Lower leg skin (tissue), 4 donors: ENCODE results near the gene SYNE2. TPM values are rescaled to one million over a fixed set of nuclear protein-coding genes. Genes with fewer than 3 reads are reported as not detected.

Experiments
- DNase-seq, 2 donors: peaks; one replicate each; pipeline ENCODE4 v3.0.0-alpha.2; 2019; ENCODE audit warnings: low spot score in 2 of 2
- H3K4me3 ChIP-seq: fragments of 200-600 bp; sonication (generic); 2 replicates; pipeline ENCODE4 v1.5.1; 2017; ENCODE audit warnings: mild to moderate bottlenecking, low read depth; ENCODE audit not compliant: poor library complexity, severe bottlenecking
- POLR2A ChIP-seq, 2 donors: fragments of 450-650 bp; IDR thresholded peaks; one replicate each; pipeline ENCODE4 v1.6.1; 2016 to 2017; ENCODE audit warnings: antibody characterized with exemption in 2 of 2, mild to moderate bottlenecking in 1 of 2, moderate library complexity in 1 of 2
- whole genome bisulfite sequencing, 2 donors: methylation state at CpG; one replicate each; pipeline ENCODE4 v1.1.5; 2018; 5-methylcytosine and 5-hydroxymethylcytosine counted together
- intact Hi-C: fragments of 100-400 bp; cut with DNase I; formaldehyde crosslinking; loops from one replicate; pipeline ENCODE4 v1.15.0; 2023; ENCODE audit warnings: low total_unique reads
- total RNA-seq, 4 donors: library from RNA; depleted of rRNA; stranded (reverse); fragments of >200 nt; gene quantifications; one replicate each; pipeline ENCODE4 v1.1.0, GENCODE V29; 2016
- TF ChIP-seq, protein P1 (sequence below), 3 donors: fragments of 450-650 bp; IDR thresholded peaks; one replicate each; pipeline ENCODE4 v1.5.1; 2016; ENCODE audit warnings: antibody characterized with exemption in 3 of 3, mild to moderate bottlenecking in 3 of 3, moderate library complexity in 2 of 3

SYNE2 gene
- total RNA-seq, 4 donors from 2014 or later, result 200 to 479 (median 232) TPM

DNA sequence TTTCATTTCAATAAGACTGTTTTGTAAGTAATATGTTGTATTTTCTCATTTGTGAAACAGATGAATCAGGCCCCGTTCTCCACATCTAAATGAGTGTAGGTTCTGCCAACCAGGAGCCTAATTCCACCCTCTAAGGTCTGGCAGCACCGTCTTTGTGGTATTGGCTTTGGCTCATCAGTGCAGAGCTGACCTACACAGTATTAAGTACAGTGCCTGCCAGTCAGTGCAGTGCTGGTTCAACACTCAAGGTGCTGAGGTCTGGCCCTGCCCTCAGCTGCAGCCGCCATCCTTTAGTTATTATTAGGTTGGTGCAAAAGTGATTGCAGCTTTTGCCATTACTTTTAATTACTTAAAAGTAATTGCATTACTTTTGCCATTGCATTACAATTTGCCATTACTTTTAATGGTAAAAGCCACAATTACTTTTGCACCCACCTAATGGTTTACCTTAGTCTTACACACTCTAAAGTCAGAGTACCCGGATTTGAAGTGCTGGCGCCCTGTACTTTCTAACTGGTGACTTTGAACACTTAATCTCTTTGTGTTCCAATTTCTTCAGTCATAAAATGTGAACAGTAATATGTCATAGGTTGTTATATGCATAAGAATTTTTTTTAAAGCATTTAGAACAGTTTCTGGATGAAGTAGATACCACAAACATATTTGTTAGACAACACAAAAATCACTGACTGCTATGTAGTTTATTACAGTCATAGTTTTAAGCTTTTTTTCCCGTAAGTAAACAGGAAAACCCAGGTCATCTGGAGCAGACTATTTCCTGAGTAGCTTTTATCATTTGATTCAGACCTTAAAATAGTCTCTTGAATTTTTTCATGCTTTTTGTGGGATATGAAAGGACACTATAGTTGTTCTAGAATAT, 99.5 kb downstream of the SYNE2 start:
- TF ChIP-seq, protein P1, sequence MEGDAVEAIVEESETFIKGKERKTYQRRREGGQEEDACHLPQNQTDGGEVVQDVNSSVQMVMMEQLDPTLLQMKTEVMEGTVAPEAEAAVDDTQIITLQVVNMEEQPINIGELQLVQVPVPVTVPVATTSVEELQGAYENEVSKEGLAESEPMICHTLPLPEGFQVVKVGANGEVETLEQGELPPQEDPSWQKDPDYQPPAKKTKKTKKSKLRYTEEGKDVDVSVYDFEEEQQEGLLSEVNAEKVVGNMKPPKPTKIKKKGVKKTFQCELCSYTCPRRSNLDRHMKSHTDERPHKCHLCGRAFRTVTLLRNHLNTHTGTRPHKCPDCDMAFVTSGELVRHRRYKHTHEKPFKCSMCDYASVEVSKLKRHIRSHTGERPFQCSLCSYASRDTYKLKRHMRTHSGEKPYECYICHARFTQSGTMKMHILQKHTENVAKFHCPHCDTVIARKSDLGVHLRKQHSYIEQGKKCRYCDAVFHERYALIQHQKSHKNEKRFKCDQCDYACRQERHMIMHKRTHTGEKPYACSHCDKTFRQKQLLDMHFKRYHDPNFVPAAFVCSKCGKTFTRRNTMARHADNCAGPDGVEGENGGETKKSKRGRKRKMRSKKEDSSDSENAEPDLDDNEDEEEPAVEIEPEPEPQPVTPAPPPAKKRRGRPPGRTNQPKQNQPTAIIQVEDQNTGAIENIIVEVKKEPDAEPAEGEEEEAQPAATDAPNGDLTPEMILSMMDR (IDR thresholded peaks at IDR 0.05), result no peak
- no peak for TF ChIP-seq POLR2A (IDR thresholded peaks at IDR 0.05)
- H3K4me3 ChIP-seq, result no peak overlapping the region
- DNase-seq, result no peak
- intact Hi-C loops, result no loop called here
- WGBS, 2 donors, result 83 to 89% methylated on average over 6 of the region's 6 CpGs

DNA sequence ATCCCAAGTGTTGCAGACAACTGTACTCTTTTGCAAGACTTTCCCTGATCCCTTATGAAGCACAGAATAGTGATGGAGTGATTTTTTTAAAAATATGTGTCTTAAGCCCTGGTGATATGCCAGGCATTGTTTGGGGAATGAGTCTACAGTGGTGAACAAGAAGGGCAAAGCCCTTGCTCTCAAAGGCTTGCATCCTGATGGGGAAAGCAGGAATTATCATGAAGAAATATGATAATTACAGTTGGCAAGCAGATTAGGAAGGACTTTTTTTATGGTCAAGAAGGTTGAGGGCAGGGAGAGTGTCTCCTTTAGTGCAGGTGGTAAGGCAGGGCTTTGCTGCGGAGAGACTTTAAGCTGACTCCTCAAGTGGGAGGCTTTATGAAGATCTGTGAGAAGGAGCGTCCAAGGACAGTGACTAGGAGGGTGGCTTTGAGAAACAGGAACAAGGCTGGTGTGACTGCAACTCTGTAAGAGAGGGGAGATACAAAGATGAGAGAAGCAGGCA, 100.2 kb downstream of the SYNE2 start:
- intact Hi-C loops, result no loop called here
- WGBS, 2 donors, result 94 to 96% methylated on average over 2 of the region's 2 CpGs
- TF ChIP-seq POLR2A (IDR thresholded peaks at IDR 0.05), result no peak
- TF ChIP-seq, protein P1 (IDR thresholded peaks at IDR 0.05), result no peak
- no peak for DNase-seq
- H3K4me3 ChIP-seq, result no peak overlapping the region

DNA sequence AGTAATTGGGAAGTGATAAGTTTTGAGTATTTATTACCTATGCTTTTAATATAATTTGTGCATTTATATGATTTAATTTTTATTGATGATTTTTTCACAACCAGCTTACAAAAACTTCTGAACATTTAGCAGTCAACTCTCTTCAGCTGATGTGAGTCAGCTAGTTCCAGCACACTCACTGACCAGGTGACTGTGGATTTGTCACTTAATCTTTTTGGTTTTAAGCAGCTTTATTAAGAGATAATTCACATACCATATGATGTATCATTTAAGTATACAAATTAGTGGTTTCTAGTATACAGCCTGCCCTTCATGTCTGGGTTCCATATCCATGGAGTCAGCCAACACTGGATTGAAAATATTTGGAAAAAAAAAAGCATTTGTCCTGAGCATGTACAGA, 103.5 kb downstream of the SYNE2 start:
- no peak overlapping the region for H3K4me3 ChIP-seq
- DNase-seq, result no peak
- TF ChIP-seq POLR2A (IDR thresholded peaks at IDR 0.05), result no peak
- TF ChIP-seq, protein P1 (IDR thresholded peaks at IDR 0.05), result no peak
- intact Hi-C loops, result no loop called here

DNA sequence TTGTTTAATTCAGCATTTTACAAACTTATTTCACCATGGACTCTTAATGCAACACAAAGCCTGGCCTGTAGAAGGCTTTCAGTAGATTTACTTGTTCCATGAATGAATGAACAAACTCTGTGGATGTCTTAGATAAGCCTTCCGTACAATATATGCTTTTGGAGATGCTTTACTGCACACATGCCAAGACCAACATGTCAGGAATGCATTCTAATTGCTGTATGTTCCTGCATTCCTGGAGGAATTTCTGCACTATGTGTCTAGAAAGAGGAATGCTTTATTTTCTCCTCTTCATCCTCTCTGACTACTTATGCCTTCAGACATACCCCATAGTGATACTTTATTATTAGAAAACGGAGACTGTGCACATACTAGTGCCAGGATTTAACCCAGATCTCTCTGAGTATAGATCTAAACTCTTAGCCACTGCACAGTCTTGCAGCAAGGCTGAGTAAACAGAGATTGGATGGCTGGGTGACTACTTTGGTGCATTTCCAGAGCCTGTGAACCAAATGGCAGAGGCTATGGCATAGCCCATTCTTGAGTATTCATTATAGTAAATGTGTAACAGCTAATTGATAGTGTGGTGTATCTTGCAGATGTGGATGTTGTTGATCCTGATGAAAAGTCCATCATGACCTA, 108.2 kb downstream of the SYNE2 start:
- intact Hi-C loops, result no loop called here

DNA sequence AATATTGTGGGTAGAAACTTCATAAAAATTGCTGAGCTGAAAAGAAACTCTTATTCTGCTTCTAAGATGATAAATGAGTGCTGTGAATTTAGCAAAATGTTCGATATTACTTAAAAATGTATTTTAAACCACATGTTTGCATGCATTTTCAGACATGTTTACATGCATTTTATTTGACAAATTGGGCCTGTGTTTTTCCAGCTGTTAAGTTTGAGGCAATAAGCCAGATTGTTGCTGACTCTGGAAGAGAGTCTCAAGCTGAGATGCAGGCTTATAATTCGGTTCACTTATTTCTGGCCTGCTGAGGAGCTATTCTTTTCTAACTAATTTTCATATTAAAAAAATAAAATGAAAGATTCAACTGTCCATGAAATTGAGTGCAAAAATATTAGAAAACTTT, 110.1 kb downstream of the SYNE2 start:
- TF ChIP-seq, protein P1 (IDR thresholded peaks at IDR 0.05), result no peak
- no peak for TF ChIP-seq POLR2A (IDR thresholded peaks at IDR 0.05)
- intact Hi-C loops, result no loop called here
- no peak overlapping the region for H3K4me3 ChIP-seq
- 77 to 78% methylated on average over 2 of the region's 2 CpGs for WGBS, 2 donors
- DNase-seq, result no peak

More for the DNA sequence above, 108.2 kb downstream of the SYNE2 start:
- H3K4me3 ChIP-seq, result no peak overlapping the region
- no peak for DNase-seq
- 59 to 64% methylated on average over 2 of the region's 2 CpGs for WGBS, 2 donors
- TF ChIP-seq, protein P1 (IDR thresholded peaks at IDR 0.05), result no peak
- no peak for TF ChIP-seq POLR2A (IDR thresholded peaks at IDR 0.05)
